HEK293 (cell line): Measurements from ENCODE around the gene SRD5A3.

Experiments used
- CTCF ChIA-PET: fragments of 350-600 bp; formaldehyde crosslinking; extraction: SDS; loops from one replicate; lab custom pipeline; 2021; ENCODE audit warnings: antibody characterized with exemption; lab: Yijun Ruan, JAX
- POLR2A ChIA-PET: fragments of 300-600 bp; formaldehyde crosslinking; extraction: SDS; loops from one replicate; lab custom pipeline; 2020; ENCODE audit warnings: antibody characterized with exemption, inconsistent platforms; lab: Yijun Ruan, JAX
- H3K27ac ChIP-seq: fragments of 200-500 bp; sonication (Bioruptor generic); 2 replicates; pipeline ENCODE4 v1.5.1; 2014; ENCODE audit warnings: low read depth, low read length, control low read depth, inconsistent platforms; ENCODE audit errors: extremely low read depth
- H3K36me3 ChIP-seq, 2 experiments: fragments of 200-500 bp in 1 of 2; sonication (Bioruptor generic) in 1 of 2; 1 replicate in 1 of 2; 2 replicates in 1 of 2; pipeline ENCODE4 v1.5.1; 2014 to 2017; ENCODE audit warnings: inconsistent platforms in 2 of 2, low read length in 2 of 2; ENCODE audit not compliant: control insufficient read depth in 2 of 2, insufficient read depth in 1 of 2
- H3K4me1 ChIP-seq: fragments of 200-500 bp; sonication (Bioruptor generic); 2 replicates; pipeline ENCODE4 v1.5.1; 2014; ENCODE audit warnings: mild to moderate bottlenecking, low read length, inconsistent platforms; ENCODE audit not compliant: control insufficient read depth, insufficient read depth
- H3K4me3 ChIP-seq: 2 replicates; pipeline ENCODE4 v1.5.1; 2011; ENCODE audit warnings: low read depth, mild to moderate bottlenecking, control low read depth, low read length, moderate library complexity
- H3K9me3 ChIP-seq: fragments of 200-500 bp; sonication (Bioruptor generic); 2 replicates; pipeline ENCODE4 v1.5.1; 2014; ENCODE audit warnings: low read depth, low read length, inconsistent platforms; ENCODE audit not compliant: control insufficient read depth, insufficient read depth
- WT1 ChIP-seq: fragments of 450-650 bp; formaldehyde crosslinking; IDR thresholded peaks from 2 replicates; pipeline ENCODE4 v1.5.1; 2016; ENCODE audit warnings: missing biosample characterization, missing genetic modification characterization
- ZFP41 ChIP-seq: fragments of 450-650 bp; formaldehyde crosslinking; IDR thresholded peaks from 2 replicates; pipeline ENCODE4 v1.5.1; 2016; ENCODE audit warnings: missing biosample characterization, missing genetic modification characterization, borderline replicate concordance
- ZNF292 ChIP-seq: fragments of 450-650 bp; formaldehyde crosslinking; IDR thresholded peaks from 2 replicates; pipeline ENCODE4 v1.5.1; 2016; ENCODE audit warnings: low read depth, missing biosample characterization, missing genetic modification characterization, borderline replicate concordance
- ZNF555 ChIP-seq: fragments of 450-650 bp; formaldehyde crosslinking; conservative IDR thresholded peaks from 2 replicates; pipeline ENCODE4 v1.5.1; 2017; ENCODE audit warnings: missing biosample characterization, mild to moderate bottlenecking, missing genetic modification characterization, inconsistent platforms
- ZNF596 ChIP-seq: fragments of 450-650 bp; IDR thresholded peaks from 2 replicates; pipeline ENCODE4 v1.5.0; 2018; ENCODE audit warnings: missing biosample characterization, mild to moderate bottlenecking, missing genetic modification characterization, moderate library complexity
- ZNF664 ChIP-seq: fragments of 450-650 bp; formaldehyde crosslinking; IDR thresholded peaks from 2 replicates; pipeline ENCODE4 v1.5.1; 2016; ENCODE audit warnings: missing biosample characterization, missing genetic modification characterization
- ZNF747 ChIP-seq: fragments of 450-650 bp; formaldehyde crosslinking; IDR thresholded peaks from 2 replicates; pipeline ENCODE4 v1.5.1; 2016; ENCODE audit warnings: missing biosample characterization, missing genetic modification characterization
- TF ChIP-seq, protein P1 (sequence below): fragments of 450-650 bp; formaldehyde crosslinking; IDR thresholded peaks from 2 replicates; pipeline ENCODE4 v1.5.1; 2016; ENCODE audit warnings: missing biosample characterization, missing genetic modification characterization
- TF ChIP-seq, protein P2 (sequence below): fragments of 450-650 bp; formaldehyde crosslinking; IDR thresholded peaks from 2 replicates; pipeline ENCODE4 v1.5.1; 2017; ENCODE audit warnings: missing biosample characterization, missing genetic modification characterization
- TF ChIP-seq, protein P3 (sequence below): fragments of 450-650 bp; formaldehyde crosslinking; IDR thresholded peaks from 2 replicates; pipeline ENCODE4 v1.5.1; 2017; ENCODE audit warnings: missing biosample characterization, missing genetic modification characterization
- TF ChIP-seq, protein P4 (sequence below): fragments of 450-650 bp; formaldehyde crosslinking; IDR thresholded peaks from 2 replicates; pipeline ENCODE4 v1.5.1; 2016; ENCODE audit warnings: missing biosample characterization, missing genetic modification characterization, borderline replicate concordance

Gene SRD5A3

DNA sequence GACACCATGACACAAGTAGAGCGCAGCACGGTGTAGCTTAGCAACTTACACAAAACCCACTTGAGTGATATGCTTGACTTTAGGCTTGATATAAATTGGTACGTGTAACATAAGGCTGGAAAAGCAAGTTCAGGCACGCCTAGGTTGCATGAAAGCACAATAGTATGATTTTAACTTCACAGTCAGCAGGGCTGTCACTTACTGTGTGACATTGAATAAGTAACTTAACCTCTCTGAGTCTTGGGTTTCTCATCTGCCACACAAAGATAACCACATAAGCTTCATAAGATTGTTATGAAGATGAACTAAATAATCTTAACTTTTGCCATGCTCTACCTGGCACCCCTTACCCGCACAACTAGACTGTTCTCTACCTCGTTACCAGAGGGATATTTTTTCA is 9.5 kb downstream of the SRD5A3 start:
- no peak overlapping the region for H3K27ac ChIP-seq
- no peaks in the 10 kb centered on the region for H3K4me1 ChIP-seq
- ChIA-PET CTCF (interaction anchor here (0.5 to 1.3 kb wide), 2 partner anchors 10 to 159 kb away, joined by 3 to 5 read pairs; partner anchors contain the start of gene SRD5A3), POLR2A (interaction anchor here (1.5 kb wide), 1 partner anchor 10 kb away, joined by 4 read pairs; the partner anchor contains the start of gene SRD5A3)
- no peaks in the 10 kb centered on the region for H3K9me3 ChIP-seq
- TF ChIP-seq, protein P1, sequence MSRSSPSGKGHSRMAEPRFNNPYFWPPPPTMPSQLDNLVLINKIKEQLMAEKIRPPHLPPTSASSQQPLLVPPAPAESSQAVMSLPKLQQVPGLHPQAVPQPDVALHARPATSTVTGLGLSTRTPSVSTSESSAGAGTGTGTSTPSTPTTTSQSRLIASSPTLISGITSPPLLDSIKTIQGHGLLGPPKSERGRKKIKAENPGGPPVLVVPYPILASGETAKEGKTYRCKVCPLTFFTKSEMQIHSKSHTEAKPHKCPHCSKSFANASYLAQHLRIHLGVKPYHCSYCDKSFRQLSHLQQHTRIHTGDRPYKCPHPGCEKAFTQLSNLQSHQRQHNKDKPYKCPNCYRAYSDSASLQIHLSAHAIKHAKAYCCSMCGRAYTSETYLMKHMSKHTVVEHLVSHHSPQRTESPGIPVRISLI (tag by site-specific recombination): 0 out of 2 replicates have a peak, but pooled peaks have one; percentile 38
- TF ChIP-seq ZNF596 (tag by site-specific recombination): no peak
- peaks cover 0 to 16% of the 10 kb centered on the region in 2 experiments; a peak in 2 of 3 replicates for H3K36me3 ChIP-seq
- H3K4me3 ChIP-seq: no peak overlapping the region

DNA sequence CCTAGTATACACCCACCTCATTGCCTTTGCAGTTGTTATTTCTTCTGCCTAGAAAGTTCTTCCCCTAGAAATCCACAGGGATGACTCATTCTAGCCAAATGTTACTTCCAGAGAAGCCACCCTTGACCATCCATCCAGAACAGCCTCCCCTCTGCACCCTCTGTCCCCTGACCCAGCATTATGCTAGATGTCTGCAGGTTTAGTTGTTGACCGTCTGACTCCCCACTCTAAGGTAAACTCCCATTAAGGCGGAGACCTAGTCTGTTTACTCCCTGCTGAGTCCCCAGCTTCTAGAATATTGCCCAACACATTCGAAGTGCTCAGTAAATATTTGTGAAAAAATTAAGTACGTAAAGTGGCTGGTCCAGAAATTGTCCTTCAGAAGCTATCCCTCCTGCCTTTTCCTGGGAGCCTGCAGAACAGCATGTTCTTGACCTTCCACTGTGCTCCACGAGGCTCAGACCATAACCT is 11.0 kb downstream of the SRD5A3 start:
- TF ChIP-seq, protein P2, sequence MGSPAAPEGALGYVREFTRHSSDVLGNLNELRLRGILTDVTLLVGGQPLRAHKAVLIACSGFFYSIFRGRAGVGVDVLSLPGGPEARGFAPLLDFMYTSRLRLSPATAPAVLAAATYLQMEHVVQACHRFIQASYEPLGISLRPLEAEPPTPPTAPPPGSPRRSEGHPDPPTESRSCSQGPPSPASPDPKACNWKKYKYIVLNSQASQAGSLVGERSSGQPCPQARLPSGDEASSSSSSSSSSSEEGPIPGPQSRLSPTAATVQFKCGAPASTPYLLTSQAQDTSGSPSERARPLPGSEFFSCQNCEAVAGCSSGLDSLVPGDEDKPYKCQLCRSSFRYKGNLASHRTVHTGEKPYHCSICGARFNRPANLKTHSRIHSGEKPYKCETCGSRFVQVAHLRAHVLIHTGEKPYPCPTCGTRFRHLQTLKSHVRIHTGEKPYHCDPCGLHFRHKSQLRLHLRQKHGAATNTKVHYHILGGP (tag by site-specific recombination): peak; percentile 73
- TF ChIP-seq WT1 (tag by site-specific recombination): peak; percentile 34; the same call in 1 of the 2 replicates
- no peak for TF ChIP-seq ZNF664 (tag by site-specific recombination)
- Histone ChIP-seq H3K27ac (no peak overlapping the region), H3K4me1 (no peaks in the 10 kb centered on the region), H3K4me3 (no peak overlapping the region), H3K9me3 (no peaks in the 10 kb centered on the region), H3K36me3 (peaks cover 6 to 10% of the 10 kb centered on the region in 2 experiments; a peak in 2 of 3 replicates)
- ChIA-PET CTCF (no interaction called here), POLR2A (interaction anchor here (1.5 kb wide), 1 partner anchor 11 kb away, joined by 4 read pairs; the partner anchor contains the start of gene SRD5A3)

DNA sequence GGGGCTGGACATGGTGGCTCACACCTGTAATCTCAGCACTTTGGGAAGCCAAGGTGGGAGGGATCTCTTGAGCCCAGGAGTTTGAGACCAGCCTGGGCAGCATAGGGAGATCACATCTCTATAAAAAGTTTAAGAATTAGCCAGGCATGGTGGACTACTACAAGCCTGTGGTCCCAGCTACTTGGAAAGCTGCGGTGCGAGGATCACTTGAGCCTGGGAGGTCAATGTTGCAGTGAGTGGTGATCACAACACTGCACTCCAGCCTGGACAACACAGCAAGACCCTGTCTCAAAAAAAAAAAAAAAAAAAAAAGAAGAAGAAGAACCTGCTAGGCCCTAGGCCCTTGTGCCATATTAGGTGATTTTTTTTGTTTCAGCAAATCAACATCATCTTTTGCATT is 12.2 kb downstream of the SRD5A3 start:
- TF ChIP-seq ZNF292 (tag by site-specific recombination) (no peak), ZNF747 (tag by site-specific recombination) (no peak), ZFP41 (tag by site-specific recombination) (no peak), ZNF555 (tag by site-specific recombination) (no peak)
- TF ChIP-seq, protein P3, sequence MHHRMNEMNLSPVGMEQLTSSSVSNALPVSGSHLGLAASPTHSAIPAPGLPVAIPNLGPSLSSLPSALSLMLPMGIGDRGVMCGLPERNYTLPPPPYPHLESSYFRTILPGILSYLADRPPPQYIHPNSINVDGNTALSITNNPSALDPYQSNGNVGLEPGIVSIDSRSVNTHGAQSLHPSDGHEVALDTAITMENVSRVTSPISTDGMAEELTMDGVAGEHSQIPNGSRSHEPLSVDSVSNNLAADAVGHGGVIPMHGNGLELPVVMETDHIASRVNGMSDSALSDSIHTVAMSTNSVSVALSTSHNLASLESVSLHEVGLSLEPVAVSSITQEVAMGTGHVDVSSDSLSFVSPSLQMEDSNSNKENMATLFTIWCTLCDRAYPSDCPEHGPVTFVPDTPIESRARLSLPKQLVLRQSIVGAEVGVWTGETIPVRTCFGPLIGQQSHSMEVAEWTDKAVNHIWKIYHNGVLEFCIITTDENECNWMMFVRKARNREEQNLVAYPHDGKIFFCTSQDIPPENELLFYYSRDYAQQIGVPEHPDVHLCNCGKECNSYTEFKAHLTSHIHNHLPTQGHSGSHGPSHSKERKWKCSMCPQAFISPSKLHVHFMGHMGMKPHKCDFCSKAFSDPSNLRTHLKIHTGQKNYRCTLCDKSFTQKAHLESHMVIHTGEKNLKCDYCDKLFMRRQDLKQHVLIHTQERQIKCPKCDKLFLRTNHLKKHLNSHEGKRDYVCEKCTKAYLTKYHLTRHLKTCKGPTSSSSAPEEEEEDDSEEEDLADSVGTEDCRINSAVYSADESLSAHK (tag by site-specific recombination): no peak
- TF ChIP-seq, protein P4, sequence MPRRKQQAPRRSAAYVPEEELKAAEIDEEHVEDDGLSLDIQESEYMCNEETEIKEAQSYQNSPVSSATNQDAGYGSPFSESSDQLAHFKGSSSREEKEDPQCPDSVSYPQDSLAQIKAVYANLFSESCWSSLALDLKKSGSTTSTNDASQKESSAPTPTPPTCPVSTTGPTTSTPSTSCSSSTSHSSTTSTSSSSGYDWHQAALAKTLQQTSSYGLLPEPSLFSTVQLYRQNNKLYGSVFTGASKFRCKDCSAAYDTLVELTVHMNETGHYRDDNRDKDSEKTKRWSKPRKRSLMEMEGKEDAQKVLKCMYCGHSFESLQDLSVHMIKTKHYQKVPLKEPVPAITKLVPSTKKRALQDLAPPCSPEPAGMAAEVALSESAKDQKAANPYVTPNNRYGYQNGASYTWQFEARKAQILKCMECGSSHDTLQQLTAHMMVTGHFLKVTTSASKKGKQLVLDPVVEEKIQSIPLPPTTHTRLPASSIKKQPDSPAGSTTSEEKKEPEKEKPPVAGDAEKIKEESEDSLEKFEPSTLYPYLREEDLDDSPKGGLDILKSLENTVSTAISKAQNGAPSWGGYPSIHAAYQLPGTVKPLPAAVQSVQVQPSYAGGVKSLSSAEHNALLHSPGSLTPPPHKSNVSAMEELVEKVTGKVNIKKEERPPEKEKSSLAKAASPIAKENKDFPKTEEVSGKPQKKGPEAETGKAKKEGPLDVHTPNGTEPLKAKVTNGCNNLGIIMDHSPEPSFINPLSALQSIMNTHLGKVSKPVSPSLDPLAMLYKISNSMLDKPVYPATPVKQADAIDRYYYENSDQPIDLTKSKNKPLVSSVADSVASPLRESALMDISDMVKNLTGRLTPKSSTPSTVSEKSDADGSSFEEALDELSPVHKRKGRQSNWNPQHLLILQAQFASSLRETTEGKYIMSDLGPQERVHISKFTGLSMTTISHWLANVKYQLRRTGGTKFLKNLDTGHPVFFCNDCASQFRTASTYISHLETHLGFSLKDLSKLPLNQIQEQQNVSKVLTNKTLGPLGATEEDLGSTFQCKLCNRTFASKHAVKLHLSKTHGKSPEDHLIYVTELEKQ (tag by site-specific recombination): no peak
- Histone ChIP-seq H3K4me1 (no peaks in the 10 kb centered on the region), H3K36me3 (peaks cover 0 to 6% of the 10 kb centered on the region in 2 experiments; a peak in 1 of 3 replicates), H3K9me3 (no peaks in the 10 kb centered on the region), H3K4me3 (no peak overlapping the region), H3K27ac (no peak overlapping the region)
- ChIA-PET CTCF (interaction anchor here (0.6 kb wide), 1 partner anchor 13 kb away, joined by 3 read pairs; the partner anchor contains the start of gene SRD5A3), POLR2A (no interaction called here)
